Measurements from ENCODE around the gene FHAD1. TPM values are rescaled to one million over a fixed set of nuclear protein-coding genes. Genes with fewer than 3 reads are reported as not detected.
A peak's percentile ranks its signal among the peaks of the same experiment; 100 is the strongest.

Gene FHAD1
- total RNA-seq, 1 donor from 2014 or later = not detected

GRCh38 chr1:15236746-15237145, 10.3 kb upstream of the FHAD1 start:
- Mint-ChIP-seq H3K9me3 (ENCODE audit: unreplicated experiment) (no peaks in the 10 kb centered on the region), H3K27me3 (ENCODE audit: unreplicated experiment) (peaks cover 10% of the 10 kb centered on the region), H3K4me3 (ENCODE audit: unreplicated experiment) (no peak overlapping the region), H3K4me1 (ENCODE audit: unreplicated experiment) (no peaks in the 10 kb centered on the region), H3K36me3 (ENCODE audit: unreplicated experiment) (no peaks in the 10 kb centered on the region), H3K27ac (ENCODE audit: unreplicated experiment) (no peak overlapping the region)
- TF ChIP-seq CTCF (IDR thresholded peaks at IDR 0.05) = no peak
- DNase-seq (ENCODE audit: extremely low spot score, unreplicated experiment) = no peak

- Mint-ChIP-seq H3K4me3 (ENCODE audit: unreplicated experiment) (no peak overlapping the region), H3K4me1 (ENCODE audit: unreplicated experiment) (no peaks in the 10 kb centered on the region), H3K9me3 (ENCODE audit: unreplicated experiment) (no peaks in the 10 kb centered on the region), H3K36me3 (ENCODE audit: unreplicated experiment) (no peaks in the 10 kb centered on the region), H3K27me3 (ENCODE audit: unreplicated experiment) (peaks cover 19% of the 10 kb centered on the region), H3K27ac (ENCODE audit: unreplicated experiment) (no peak overlapping the region)
- TF ChIP-seq CTCF (IDR thresholded peaks at IDR 0.05) = no peak
- DNase-seq (ENCODE audit: extremely low spot score, unreplicated experiment) = no peak
Measured at GRCh38 chr1:15238789-15239188, 8.2 kb upstream of the FHAD1 start.

GRCh38 chr1:15242766-15243165, 4.3 kb upstream of the FHAD1 start:
- Mint-ChIP-seq H3K36me3 (ENCODE audit: unreplicated experiment) (no peaks in the 10 kb centered on the region), H3K27me3 (ENCODE audit: unreplicated experiment) (peaks cover 45% of the 10 kb centered on the region), H3K27ac (ENCODE audit: unreplicated experiment) (no peak overlapping the region), H3K4me3 (ENCODE audit: unreplicated experiment) (no peak overlapping the region), H3K9me3 (ENCODE audit: unreplicated experiment) (no peaks in the 10 kb centered on the region), H3K4me1 (ENCODE audit: unreplicated experiment) (peaks cover 2% of the 10 kb centered on the region)
- peak; percentile 46 for DNase-seq (ENCODE audit: extremely low spot score, unreplicated experiment)
- no peak for TF ChIP-seq CTCF (IDR thresholded peaks at IDR 0.05)

- Mint-ChIP-seq H3K9me3 (ENCODE audit: unreplicated experiment) (no peaks in the 10 kb centered on the region), H3K4me1 (ENCODE audit: unreplicated experiment) (peaks cover 3% of the 10 kb centered on the region), H3K27ac (ENCODE audit: unreplicated experiment) (no peak overlapping the region), H3K4me3 (ENCODE audit: unreplicated experiment) (no peak overlapping the region), H3K36me3 (ENCODE audit: unreplicated experiment) (no peaks in the 10 kb centered on the region), H3K27me3 (ENCODE audit: unreplicated experiment) (peaks cover 50% of the 10 kb centered on the region)
- no peak for TF ChIP-seq CTCF (IDR thresholded peaks at IDR 0.05)
- peak; percentile 53 for DNase-seq (ENCODE audit: extremely low spot score, unreplicated experiment)
Measured at GRCh38 chr1:15243275-15244043, 3.6 kb upstream of the FHAD1 start.

GRCh38 chr1:15244813-15245212, 2.2 kb upstream of the FHAD1 start:
- DNase-seq (ENCODE audit: extremely low spot score, unreplicated experiment) = no peak
- Mint-ChIP-seq H3K4me1 (ENCODE audit: unreplicated experiment) (peaks cover 7% of the 10 kb centered on the region), H3K27ac (ENCODE audit: unreplicated experiment) (no peak overlapping the region), H3K27me3 (ENCODE audit: unreplicated experiment) (peaks cover 62% of the 10 kb centered on the region), H3K9me3 (ENCODE audit: unreplicated experiment) (no peaks in the 10 kb centered on the region), H3K36me3 (ENCODE audit: unreplicated experiment) (no peaks in the 10 kb centered on the region), H3K4me3 (ENCODE audit: unreplicated experiment) (no peak overlapping the region)
- TF ChIP-seq CTCF (IDR thresholded peaks at IDR 0.05) = no peak
